HepG2 (cell line): Measurements from ENCODE around the gene GPBP1. TPM values are rescaled to one million over a fixed set of nuclear protein-coding genes. Genes with fewer than 3 reads are reported as not detected.
"Not testable (repeated sequence)": the region's sequence is repeated elsewhere in the genome, so short reads cannot be mapped to it uniquely, and the experiment has no call there.

ENCODE experiments used
- ATAC-seq: fragments of 200-7000 bp; cut with Tn5 transposase; 3 replicates; pipeline ENCODE4 v1.9.1; 2020; ENCODE audit warnings: mild to moderate bottlenecking, moderate library complexity
- BruUV-seq: library from RNA; stranded (reverse); fragments of 400-500 nt; replicated peaks from 2 replicates; lab custom pipeline; 2021; lab: Mats Ljungman, UMichigan
- CTCF ChIA-PET: fragments of 300-600 bp; formaldehyde crosslinking; extraction: SDS; loops from one replicate; lab custom pipeline; 2021; ENCODE audit warnings: low total read pairs, inconsistent platforms, low intra/inter-chr PET ratio; lab: Yijun Ruan, JAX
- POLR2A ChIA-PET: fragments of 350-600 bp; sonication (Branson Sonifier 250); formaldehyde crosslinking; loops from one replicate; lab custom pipeline; 2020; ENCODE audit warnings: antibody characterized with exemption, inconsistent platforms; lab: Yijun Ruan, JAX
- DNase-seq: peaks from one replicate; pipeline ENCODE4 v3.0.0-alpha.2; 2015; ENCODE audit warnings: low spot score
- FAIRE-seq: peaks from 3 replicates; lab custom pipeline; 2011; peaks lifted over from hg19 to GRCh38; lab: Jason Lieb, UNC
- H2AFZ ChIP-seq: one replicate; pipeline ENCODE4 v1.6.1; 2011; ENCODE audit warnings: low read length, inconsistent platforms
- H3K27ac ChIP-seq: fragments of 300-600 bp; 3 replicates; pipeline ENCODE4 v1.8.0; 2011; ENCODE audit warnings: mixed run types, mild to moderate bottlenecking, mixed read lengths, low read length, inconsistent platforms; ENCODE audit not compliant: insufficient read depth; ENCODE audit errors: extremely low read length
- H3K27me3 ChIP-seq, 2 experiments: fragments of 200-600 bp in 1 of 2; 2 replicates in 1 of 2; 3 replicates in 1 of 2; pipeline versions ENCODE4 v1.6.0 to v1.8.0; 2011; ENCODE audit warnings: low read length in 2 of 2, mild to moderate bottlenecking in 2 of 2, moderate library complexity in 2 of 2, inconsistent platforms in 1 of 2; ENCODE audit not compliant: insufficient read depth in 2 of 2, control insufficient read depth in 1 of 2
- H3K36me3 ChIP-seq, 2 experiments: fragments of 200-600 bp in 1 of 2; replicated peaks in 1 of 2; 2 replicates in 1 of 2; 3 replicates in 1 of 2; pipeline versions ENCODE4 v1.5.1 to v1.8.0; 2011; ENCODE audit warnings: low read length in 2 of 2, inconsistent platforms in 1 of 2; ENCODE audit not compliant: insufficient read depth in 2 of 2, control insufficient read depth in 1 of 2
- H3K4me1 ChIP-seq: 2 replicates; pipeline ENCODE4 v1.5.1; 2012; ENCODE audit warnings: low read length, inconsistent platforms; ENCODE audit not compliant: insufficient read depth
- H3K4me2 ChIP-seq: 2 replicates; pipeline ENCODE4 v1.6.0; 2011; ENCODE audit warnings: low read depth, low read length, inconsistent platforms
- H3K4me3 ChIP-seq, 3 experiments: fragments of 200-600 bp in 1 of 3; sonication (generic), shearing (Covaris generic) in 1 of 3; replicated peaks in 1 of 3; 2 replicates each; pipeline ENCODE4 v1.5.1; 2011 to 2016; ENCODE audit warnings: low read length in 3 of 3, inconsistent platforms in 2 of 3, low read depth in 2 of 3, mild to moderate bottlenecking in 2 of 3, control low read depth in 1 of 3, mixed read lengths in 1 of 3; ENCODE audit not compliant: insufficient read depth in 1 of 3
- H3K79me2 ChIP-seq: one replicate; pipeline ENCODE4 v1.6.1; 2011; ENCODE audit warnings: low read length, inconsistent platforms; ENCODE audit not compliant: insufficient read depth
- H3K9ac ChIP-seq: 2 replicates; pipeline ENCODE4 v1.6.0; 2011; ENCODE audit warnings: mild to moderate bottlenecking, low read depth, low read length, inconsistent platforms; ENCODE audit not compliant: insufficient read depth
- H3K9me3 ChIP-seq: 2 replicates; pipeline ENCODE4 v1.5.1; 2012; ENCODE audit warnings: mild to moderate bottlenecking, low read length
- H4K20me1 ChIP-seq: 2 replicates; pipeline ENCODE4 v1.6.0; 2011; ENCODE audit warnings: inconsistent platforms, mild to moderate bottlenecking, low read length, moderate library complexity; ENCODE audit not compliant: insufficient read depth
- CEBPB ChIP-seq: IDR thresholded peaks from 2 replicates; pipeline ENCODE4 v1.6.1; 2011; ENCODE audit warnings: low read depth, low read length, improper control_type of control experiment, borderline replicate concordance
- GATAD2A ChIP-seq: IDR thresholded peaks from 2 replicates; pipeline ENCODE4 v1.6.1; 2016
- NAIF1 ChIP-seq: sonication (generic); formaldehyde crosslinking; IDR thresholded peaks from 2 replicates; pipeline ENCODE4 v1.5.0; 2020; ENCODE audit warnings: mild to moderate bottlenecking, missing genetic modification reagents, borderline replicate concordance
- ZNF296 ChIP-seq: sonication (generic); formaldehyde crosslinking; conservative IDR thresholded peaks from 2 replicates; pipeline ENCODE4 v1.5.0; 2020; ENCODE audit warnings: mild to moderate bottlenecking, missing genetic modification reagents
- WGBS: methylation state at CpG from one replicate; pipeline ENCODE4 v1.1.6; 2017; ENCODE audit warnings: low lambda C conversion rate; 5-methylcytosine and 5-hydroxymethylcytosine counted together
- in situ Hi-C: cut with HindIII; loops from 2 replicates; pipeline ENCODE4 v1.10.0; 2017; ENCODE audit warnings: low pct_unique_long_range_greater_than_20kb; ENCODE audit not compliant: extremely low pct_ligation_motif_present
- intact Hi-C: fragments of 100-400 bp; cut with micrococcal nuclease; formaldehyde crosslinking; loops from one replicate; pipeline ENCODE4 v1.10.0; 2022; ENCODE audit not compliant: unreplicated experiment
- polyA plus RNA-seq, 8 experiments: library from polyadenylated mRNA; depleted of rRNA in 3 of 8; stranded (reverse) in 7 of 8; unstranded in 1 of 8; fragments of >200 nt; fragmentation: Illumina TruSeq in 4 of 8; extraction: Trizol in 4 of 8; gene quantifications; 2 replicates each; pipeline versions ENCODE4 v1.2.1 to v1.2.3, GENCODE V29; 2011 to 2016; ENCODE audit warnings: low read depth in 4 of 8, missing spikeins in 1 of 8, mixed read lengths in 1 of 8; ENCODE audit not compliant: insufficient read depth in 1 of 8
- total RNA-seq, 5 experiments: library from RNA; depleted of rRNA; stranded (reverse); fragments of >200 nt; fragmentation: Illumina TruSeq; extraction: Trizol; gene quantifications; 2 replicates each; pipeline ENCODE4 v1.2.3, GENCODE V29; 2016; ENCODE audit warnings: low read depth in 1 of 5

GPBP1 gene
- total and polyA plus RNA-seq, 2 of the 13 experiments (the other 11 are each of a cell fraction or from before 2014, with no cell fraction given) = 27.1 to 72.2 TPM

GRCh38 chr5:57186194-57186593 lies 12.3 kb downstream of the GPBP1 start (continued):
- TF ChIP-seq CEBPB (peak; percentile 52; the same call in 1 of the 2 replicates), GATAD2A (CRISPR knock-in tag) (peak; percentile 35; the same call in 1 of the 2 replicates), ZNF296 (CRISPR knock-in tag) (no peak)

GRCh38 chr5:57187977-57188376 lies 14.1 kb downstream of the GPBP1 start:
- Histone ChIP-seq H3K79me2 (peaks cover 99% of the 10 kb centered on the region), H3K4me1 (peaks cover 88% of the 10 kb centered on the region), H3K36me3 (peaks cover 3 to 10% of the 10 kb centered on the region in 2 experiments; a peak in 4 of 5 replicates), H4K20me1 (peaks cover 87% of the 10 kb centered on the region)
- 97% methylated on average over 4 of the region's 4 CpGs for WGBS
- in situ Hi-C loops, H3K9me3 ChIP-seq, ATAC-seq, BruUV-seq, H3K27ac ChIP-seq, H3K9ac ChIP-seq, intact Hi-C loops, CTCF ChIA-PET, H3K27me3 ChIP-seq, H2AFZ ChIP-seq, H3K4me3 ChIP-seq, FAIRE-seq, H3K4me2 ChIP-seq, DNase-seq: not testable (repeated sequence)
- POLR2A ChIA-PET = interaction anchor here (1.4 kb wide), 1 partner anchor 14 kb away, joined by 8 read pairs; the partner anchor contains the start of gene GPBP1

DNA sequence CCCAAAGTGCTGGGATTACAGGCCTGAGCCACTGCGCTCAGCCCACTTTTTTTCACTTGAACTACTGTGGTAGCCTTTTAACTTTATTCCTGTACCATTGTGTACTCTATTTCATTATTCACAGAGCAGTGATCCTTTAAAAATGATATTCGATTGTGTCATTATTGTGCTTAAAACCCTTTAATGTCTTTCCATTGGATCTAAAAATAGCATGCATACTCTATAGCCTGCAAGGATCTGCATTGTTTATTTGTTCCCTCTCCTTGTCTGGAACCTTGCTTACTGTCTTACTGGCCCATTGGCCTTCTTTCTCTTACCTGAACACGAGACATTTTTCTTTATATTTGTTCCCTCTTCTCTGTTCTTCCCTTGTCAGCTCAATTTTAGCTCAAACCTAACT lies 15.7 kb downstream of the GPBP1 start:
- TF ChIP-seq NAIF1 (CRISPR knock-in tag) = no peak
- Histone ChIP-seq H3K4me2 (no peak overlapping the region), H3K79me2 (peaks cover 100% of the 10 kb centered on the region), H3K27me3 (no peaks in the 10 kb centered on the region), H3K27ac (no peak overlapping the region), H3K9me3 (no peaks in the 10 kb centered on the region), H3K4me1 (peaks cover 75% of the 10 kb centered on the region), H3K4me3 (no peak overlapping the region), H3K36me3 (peaks cover 0 to 7% of the 10 kb centered on the region in 2 experiments; a peak in 4 of 5 replicates), H3K9ac (no peak overlapping the region), H2AFZ (no peak overlapping the region), H4K20me1 (peaks cover 86% of the 10 kb centered on the region)
- DNase-seq (no peak), FAIRE-seq (no peak), ATAC-seq (no peak)
- ChIA-PET POLR2A (no interaction called here), CTCF (no interaction called here)
- no TSS peak for BruUV-seq
- in situ Hi-C loops (no loop called here), intact Hi-C loops (no loop called here)
- WGBS = 86% methylated on average over 3 of the region's 3 CpGs
